Activated T-cell treated with anti-CD3 and anti-CD28 coated beads for 48 hours (primary cell): ENCODE data around the gene IP6K1.
"Not testable (repeated sequence)": the region's sequence is repeated elsewhere in the genome, so short reads cannot be mapped to it uniquely, and the experiment has no call there.

Experiments
- DNase-seq: peaks from one replicate; pipeline ENCODE4 v3.0.0-alpha.2; 2020; ENCODE audit warnings: low read depth

IP6K1 gene

DNA sequence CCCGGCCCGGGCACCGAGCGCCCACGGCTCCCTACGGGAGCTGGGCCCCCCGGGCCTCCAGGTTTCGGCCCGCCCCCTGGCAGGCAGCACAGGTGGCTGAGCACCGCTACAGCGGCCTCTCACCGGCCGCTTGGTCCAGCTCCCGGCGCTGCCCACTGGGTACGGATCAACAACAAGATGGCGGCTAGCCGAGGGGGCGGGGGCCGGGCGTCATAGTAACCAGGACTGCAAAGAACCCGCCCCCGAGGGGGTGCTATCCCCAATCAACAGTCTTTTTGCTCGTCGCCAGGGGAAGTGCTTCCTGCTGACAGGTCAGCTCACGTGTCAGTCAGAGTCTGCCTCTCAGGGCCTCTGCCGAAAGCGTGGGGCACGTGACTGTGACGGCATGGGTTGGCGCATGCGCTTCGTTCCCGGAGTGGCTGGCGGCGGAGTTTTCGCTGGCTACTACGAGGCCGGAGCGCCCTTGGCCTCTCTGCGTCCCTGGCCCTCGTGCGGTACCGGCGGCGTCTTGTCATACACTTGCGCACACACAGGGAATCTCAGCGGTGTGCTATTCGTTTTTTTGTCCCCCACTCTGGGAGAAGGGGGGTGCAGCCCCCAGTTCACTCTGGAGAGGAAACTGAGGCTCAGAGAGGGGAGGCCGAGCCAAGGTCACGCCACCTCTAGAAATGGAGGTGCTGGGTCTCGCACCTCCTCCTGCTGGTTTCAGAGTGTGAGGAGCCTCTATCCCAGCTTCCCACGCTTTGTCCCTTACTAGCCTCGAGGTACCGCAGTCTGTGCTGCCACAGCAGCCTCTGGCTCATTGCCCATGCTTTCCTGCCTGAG is at the start of gene IP6K1:
Gene IP6K1 (minus strand): TSS at position 186 of the 825 bp plus-strand sequence. CDS start 38,502 bp downstream, outside the sequence.
- DNase-seq: peak; percentile 98

DNA sequence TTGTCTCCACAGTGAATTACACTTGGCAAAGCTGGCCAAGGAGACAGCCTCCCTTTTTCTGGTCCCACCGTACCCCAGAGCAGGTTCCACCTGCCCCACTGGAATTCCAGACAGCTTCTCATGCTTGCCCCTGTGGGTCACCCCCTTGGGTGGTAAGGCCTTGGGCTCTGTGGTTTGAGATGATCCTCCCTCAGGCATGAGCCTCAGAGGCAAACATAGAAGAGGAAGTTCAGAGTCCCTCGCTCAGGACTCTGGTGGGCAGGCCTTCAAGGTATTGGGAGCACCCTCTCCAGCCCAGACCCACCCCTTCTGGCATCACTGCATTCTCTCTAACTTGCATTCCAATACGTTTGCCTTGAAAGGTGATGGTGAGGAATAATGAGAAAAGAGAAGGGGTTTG is 45.0 kb upstream of the IP6K1 start:
- DNase-seq: no peak

DNA sequence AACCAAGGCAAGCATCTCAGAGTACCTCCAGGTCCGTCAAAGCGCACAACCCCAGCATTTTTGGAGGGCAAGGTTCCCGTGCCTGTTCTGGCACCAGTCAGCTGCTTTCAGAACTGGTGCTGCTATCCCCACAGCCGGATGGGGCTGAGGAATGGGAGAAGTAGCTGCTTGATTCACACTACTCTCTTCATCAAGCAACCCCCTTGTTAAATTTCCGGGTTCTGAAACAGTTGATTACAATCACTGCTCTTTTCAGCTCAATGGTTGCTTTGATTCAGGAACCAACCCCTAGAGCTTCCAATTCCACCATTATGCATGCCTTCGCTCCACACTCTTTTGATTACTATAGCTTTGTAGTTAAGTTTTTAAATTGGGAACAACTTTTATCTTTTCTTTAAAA is 39.7 kb upstream of the IP6K1 start:
- no peak for DNase-seq

DNA sequence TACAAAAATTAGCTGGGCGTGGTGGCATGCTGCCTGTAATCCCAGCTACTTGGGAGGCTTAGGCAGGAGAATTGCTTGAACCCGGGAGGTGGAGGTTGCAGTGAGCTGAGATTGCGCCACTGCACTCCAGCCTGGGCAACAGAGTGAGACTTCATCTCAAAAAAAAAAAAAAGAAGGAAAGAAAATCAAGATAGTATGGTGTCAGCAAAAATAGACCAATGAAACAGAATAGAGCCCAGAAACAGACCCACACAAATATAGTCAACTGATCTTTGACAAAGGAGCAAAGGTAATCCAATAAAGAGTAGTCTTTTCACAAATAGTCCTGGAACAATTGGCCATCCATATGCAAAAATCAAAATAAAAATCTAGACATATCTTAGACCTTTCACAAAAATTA is 36.8 kb upstream of the IP6K1 start:
- DNase-seq: not testable (repeated sequence)

DNA sequence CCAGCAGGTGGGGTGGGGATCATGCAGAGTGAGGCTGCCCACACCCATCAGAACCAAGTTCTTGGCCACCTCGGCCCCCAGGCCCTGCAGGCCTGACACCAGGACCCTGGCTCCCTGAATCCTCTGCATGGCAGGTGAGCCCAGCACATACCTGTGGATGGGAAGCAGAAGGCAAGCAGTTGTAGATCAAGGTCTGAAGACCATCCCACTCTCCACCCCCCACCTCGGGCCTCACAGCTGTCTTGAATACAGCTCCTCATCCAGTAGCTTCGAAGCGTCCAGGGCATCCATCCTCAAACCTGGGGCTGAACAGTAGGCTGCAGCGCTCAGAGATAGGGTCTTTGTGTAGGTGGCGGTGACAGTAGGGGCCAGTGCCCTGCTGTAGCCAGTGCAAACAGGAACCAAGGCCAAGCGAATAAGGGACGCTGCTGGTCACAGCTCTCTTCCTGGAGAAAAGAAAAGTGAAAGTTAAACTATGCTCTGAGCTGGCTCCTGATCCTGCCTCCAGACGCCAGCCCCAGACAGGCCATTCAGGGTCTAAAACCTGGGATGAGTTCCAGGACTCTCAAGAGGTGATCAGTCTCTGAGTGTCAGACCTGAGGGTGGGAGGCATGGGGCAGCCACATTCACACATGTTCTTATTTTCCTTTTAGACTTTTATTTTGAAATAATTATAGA is 27.3 kb upstream of the IP6K1 start, which contains the start of gene UBA7:
Gene UBA7 (minus strand): TSS at position 457 of the 678 bp plus-strand sequence. CDS start 166 bp downstream, at position 291.
- peak; percentile 15 for DNase-seq

DNA sequence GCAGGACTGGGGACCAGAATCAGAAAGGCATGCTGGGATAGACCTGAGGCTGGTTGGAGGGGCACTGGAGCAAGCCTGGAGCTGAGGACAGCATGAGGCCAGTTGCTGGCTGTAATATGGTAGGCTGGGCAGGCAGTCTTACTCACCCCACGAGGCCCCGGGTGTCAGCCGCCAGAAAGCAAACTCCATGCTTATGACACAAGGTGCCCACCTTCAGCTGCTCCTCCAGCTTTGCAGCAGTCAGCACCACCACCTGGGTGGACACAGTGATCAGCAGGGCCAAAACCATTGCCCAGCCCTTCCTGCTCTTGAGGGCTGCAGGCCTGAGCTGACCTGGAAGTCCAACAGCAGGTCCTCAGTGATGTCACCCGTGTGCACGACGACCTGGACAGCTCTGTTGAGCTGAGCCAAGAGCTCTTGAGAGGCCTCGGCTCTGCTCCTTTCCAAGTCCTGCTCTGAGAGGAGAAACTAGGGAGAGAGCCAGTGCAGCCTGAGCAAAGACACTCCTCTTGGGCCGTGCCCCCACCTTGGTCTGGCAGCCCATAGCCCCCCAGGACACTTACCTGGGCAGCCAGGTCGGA is 26.7 kb upstream of the IP6K1 start:
- no peak for DNase-seq

DNA sequence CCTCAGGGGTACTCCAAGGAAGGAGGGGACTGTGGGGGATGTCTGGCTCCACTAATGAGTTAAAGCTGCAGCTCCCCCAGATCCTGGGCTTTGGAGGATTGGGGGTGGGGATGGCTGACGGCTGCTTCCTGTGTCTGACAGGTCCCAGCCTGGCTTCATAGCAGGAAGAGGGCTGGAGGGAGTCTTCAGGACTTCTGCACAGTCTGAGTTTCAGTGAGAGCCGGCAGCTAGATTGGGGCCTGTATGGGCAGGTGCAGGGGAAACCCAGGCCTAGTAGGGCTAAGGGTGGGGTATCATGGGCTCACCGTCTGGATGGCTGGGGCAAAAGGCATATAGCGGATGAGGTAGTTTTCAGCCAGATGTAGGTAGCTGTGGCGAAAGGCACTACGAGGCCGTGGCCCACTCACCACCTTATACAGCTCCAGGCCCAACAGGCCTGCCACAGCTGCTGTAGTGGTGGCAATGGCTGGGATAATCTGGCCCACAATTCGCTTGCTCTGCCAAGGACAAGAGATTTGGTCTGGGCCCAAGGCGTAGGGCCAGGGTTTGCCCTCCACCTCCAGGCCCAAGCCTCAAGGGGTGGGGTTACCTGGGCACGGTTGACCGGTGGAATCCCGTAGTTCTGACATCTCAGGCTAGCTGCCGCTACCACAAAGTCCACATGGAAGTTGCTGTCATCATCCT is 21.2 kb upstream of the IP6K1 start:
- no peak for DNase-seq

DNA sequence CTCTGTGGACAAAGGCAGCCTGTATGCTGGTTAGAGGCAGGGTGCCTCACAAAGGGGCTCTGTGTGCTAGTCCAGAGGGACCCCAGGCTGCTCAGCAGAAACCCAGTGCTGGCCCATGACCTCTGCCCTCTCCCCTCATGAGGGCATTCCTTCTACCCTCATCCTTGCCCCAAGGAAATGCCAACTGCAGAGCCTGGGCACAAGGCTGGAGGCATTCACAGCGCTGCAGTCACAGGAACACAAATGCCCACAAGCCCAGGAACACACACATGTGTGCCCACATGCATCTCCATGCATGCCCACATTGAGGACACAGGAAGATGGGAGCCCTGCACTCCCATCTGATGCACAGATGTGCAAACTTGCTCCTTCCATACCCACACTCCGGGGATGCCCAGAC is 20.5 kb upstream of the IP6K1 start:
- no peak for DNase-seq

DNA sequence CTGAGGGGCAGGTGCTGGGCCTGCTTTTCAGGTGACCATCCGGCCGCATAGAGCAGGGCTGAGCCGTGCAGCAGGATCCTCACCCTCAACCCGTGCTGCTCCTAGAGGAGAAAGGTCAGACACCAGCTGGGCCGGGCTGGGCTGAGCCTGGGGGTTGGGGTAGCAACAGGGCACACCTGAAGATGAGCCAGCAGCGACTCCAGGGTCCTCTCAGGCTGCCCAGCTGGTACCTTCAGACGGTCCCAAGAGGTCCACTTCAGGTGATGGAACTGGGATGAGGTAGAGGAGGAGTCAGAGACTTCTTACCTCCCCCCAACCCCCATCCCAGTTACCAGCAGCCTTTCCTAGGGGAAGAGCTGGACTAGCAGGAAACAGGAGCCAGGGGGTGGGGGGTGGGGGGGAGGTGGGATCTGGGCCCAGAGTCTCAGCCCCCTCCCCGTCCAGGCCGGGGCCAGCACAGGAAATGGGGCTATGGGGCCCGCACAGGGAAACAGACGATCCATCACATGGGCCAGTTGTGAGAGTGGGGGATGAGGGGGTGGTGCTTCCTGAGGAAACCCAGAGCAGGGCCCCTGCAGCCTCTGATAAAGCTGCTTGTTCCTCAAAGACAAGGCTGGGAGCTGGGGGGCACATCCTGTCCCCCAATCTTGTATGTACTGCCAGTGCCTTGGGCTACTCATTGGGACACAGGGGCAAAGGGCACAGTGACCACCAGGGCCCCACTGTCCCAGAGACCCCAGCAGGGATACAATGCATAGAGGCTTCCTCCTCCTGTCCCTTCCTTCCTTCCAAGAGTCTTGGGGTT is 19.8 kb upstream of the IP6K1 start:
- no peak for DNase-seq

DNA sequence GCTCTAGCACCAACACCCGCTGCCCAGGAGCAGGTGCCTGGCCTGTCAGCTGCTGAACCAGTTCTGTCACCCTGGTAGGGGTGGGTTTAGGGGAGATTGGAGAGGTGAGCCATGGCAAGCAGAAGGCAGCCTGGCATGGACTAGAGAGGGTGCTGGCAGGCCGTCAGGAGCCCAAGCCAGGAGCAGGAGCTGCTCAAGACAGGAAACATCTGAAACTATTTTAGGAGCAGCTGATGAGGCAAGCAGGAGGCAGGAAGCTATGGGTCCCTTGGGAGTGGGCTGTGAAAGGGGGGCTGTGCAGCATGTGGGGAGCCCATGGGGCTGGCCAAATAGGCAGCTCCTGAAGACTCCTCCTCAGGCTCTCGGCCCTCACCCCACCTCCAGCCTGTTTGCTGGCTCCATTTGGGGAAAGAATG is 19.0 kb upstream of the IP6K1 start:
- no peak for DNase-seq

DNA sequence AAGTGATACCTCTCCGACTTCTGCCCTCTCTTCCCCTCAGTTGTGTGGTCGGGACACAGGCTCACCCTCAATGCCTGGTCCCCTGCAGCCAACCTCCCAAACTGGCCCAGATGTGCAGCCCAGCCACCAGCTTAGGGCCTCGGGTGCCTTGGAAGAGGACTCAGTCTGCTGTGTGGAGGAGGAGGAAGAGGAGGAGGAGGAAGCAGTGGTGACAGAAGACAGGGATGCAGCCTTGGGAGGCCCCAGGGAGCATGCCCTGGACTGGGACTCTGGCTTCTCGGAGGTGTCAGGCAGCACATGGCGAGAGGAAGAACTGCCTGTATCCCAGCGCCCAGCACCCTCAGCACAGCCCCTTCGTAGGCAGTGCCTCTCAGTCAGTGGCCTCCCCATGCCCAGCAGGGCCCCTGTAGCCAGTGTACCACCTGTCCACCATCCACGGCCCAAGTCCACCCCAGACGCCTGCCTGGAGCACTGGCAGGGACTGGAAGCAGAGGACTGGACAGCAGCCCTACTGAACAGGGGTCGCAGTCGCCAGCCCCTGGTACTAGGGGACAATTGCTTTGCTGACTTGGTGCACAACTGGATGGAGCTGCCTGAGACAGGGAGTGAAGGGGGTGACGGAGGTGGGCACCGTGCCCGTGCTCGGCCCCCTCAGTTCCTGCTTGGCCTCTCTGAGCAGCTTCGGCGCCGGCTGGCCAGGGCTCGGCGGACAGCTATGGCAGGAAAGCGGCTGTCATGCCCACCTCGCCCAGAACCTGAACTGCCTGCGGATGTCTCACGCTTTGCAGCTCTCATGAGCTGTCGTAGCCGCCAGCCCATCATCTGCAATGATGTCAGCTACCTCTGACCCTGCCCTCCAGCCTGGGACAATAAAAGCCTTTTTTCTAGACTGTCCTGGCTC is 18.0 kb upstream of the IP6K1 start:
- DNase-seq: no peak

DNA sequence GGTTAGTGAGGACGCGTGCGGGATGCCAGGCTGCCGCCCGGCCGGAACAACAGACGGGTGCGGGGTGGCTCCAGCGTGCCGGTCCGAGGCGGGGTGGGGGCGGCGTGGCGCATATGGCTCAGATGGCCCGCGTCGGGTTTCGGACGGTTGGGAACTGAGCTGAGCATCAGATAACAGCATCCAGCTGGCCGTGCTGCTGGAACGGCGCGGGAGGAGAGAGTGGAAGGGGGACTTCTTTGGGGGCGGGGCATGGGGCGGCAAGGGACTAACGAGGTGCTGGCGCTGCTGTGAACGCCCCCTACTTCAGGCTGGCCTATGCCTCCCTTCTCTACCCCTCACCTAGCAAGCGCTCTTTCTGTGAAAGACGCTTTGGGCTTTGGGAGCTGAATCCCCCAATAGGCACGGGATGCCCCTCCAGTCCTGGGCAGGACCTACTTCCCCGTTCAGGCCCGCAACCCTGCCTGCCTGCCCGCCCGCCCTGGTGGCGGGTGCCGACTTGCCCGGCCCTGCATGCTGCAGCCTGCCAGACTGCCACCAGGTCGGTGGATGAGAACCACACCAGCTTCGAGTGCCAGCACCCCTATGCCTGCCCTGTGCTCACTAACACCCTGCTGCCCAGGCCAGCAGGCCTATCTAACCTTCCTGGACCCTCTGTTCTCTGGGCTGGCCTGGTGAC is 17.3 kb upstream of the IP6K1 start:
- DNase-seq: no peak

DNA sequence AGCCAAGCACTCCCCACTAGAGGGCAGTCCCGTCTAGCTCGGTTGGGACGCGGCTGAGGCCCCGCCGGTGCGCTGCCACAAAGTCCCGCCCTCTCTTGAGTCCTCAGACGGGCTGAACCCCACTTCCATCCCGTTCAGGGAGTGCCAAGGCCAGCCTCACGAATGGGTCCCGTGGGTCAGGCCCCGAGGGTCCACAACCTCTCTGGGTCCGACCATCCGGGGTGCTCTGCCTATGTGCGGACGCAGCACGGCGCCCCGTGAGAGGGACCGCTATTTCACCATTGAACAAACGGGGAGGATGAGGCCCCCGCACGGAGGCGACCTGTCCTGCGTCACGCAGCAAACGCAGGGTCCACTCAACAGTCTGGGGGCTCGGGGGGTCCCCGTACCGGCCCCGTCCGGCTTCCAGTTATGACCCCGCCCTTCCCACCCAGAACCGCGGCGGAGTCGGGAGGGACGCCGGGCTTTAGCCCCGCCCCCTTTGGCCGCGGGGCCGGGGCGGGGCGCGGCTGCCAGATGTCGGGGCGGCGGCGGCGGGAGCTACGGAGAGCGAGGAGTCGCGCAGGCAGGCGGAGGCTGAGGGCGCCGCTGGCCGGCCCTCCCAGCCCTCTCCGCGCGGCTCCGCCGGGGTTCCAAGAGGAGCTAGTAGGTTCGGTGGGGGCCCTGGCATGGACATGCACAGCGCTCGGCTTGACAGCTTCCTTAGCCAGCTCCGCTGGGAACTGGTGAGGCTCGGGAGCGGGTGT is 16.6 kb upstream of the IP6K1 start, which contains the start of gene INKA1:
Gene INKA1 (plus strand): TSS at position 543 of the 746 bp plus-strand sequence. CDS start 132 bp downstream, at position 675.
- DNase-seq: peak; percentile 83

DNA sequence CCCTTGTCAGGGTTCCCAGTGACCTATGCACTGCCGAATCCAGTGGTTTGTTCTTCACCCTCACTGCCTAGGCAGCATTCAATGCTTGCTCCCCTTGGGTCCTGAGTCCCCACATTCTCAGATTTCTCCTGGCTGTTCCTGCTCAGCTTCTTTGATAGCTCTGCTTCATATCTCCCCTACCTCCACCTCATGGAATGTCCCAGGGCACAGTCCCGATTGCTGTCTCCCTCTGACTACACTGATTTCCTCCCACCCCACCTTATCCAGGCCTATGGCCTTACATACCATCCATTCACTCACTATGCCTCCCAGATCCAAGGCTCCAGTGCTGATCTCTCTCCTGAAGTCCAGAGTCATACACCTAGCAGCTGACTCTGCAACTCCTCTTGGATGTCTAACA is 14.8 kb upstream of the IP6K1 start:
- DNase-seq: no peak

DNA sequence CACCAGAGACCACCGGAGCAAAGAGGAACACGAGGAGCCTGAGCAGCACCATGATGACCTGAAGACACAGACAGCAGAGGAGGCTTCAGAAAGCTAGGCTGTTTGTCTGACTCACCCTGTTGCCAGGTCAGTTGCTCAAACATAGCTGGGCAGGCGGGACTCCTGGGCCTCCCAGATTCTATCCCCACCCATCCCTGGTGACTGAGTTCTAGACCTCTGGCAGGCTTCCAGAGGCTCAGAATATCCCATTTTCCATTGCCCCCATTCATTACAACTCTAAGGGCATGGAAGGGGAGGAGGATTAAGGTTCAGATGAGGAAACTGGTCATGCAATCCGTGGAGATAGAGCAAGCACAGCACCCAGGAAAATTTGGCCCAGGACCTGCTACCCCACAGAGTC is 13.4 kb upstream of the IP6K1 start, which contains the start of gene CDHR4:
Gene CDHR4 (minus strand): TSS at position 113 of the 400 bp plus-strand sequence. CDS start 61 bp downstream, at position 52.
- DNase-seq: no peak

DNA sequence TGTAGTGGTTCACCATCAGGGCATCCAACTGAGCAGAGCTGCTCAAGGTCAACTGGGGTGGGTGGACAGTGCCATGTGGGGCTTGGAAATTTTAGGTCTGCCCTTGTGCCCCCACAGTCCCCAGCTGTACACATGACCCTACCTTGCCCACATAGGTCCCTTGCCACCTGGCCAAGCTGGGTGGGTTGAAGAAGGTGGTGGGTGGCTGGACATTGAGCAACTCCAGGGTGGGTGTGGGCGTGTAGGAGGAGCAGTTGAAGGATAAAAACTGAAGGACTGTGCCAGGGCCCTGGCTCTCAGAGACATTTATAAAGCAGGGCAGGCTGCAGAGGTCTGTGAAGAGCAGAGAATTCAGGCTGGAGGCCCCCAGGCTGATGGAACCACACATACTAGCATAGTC is 12.8 kb upstream of the IP6K1 start:
- DNase-seq: no peak

DNA sequence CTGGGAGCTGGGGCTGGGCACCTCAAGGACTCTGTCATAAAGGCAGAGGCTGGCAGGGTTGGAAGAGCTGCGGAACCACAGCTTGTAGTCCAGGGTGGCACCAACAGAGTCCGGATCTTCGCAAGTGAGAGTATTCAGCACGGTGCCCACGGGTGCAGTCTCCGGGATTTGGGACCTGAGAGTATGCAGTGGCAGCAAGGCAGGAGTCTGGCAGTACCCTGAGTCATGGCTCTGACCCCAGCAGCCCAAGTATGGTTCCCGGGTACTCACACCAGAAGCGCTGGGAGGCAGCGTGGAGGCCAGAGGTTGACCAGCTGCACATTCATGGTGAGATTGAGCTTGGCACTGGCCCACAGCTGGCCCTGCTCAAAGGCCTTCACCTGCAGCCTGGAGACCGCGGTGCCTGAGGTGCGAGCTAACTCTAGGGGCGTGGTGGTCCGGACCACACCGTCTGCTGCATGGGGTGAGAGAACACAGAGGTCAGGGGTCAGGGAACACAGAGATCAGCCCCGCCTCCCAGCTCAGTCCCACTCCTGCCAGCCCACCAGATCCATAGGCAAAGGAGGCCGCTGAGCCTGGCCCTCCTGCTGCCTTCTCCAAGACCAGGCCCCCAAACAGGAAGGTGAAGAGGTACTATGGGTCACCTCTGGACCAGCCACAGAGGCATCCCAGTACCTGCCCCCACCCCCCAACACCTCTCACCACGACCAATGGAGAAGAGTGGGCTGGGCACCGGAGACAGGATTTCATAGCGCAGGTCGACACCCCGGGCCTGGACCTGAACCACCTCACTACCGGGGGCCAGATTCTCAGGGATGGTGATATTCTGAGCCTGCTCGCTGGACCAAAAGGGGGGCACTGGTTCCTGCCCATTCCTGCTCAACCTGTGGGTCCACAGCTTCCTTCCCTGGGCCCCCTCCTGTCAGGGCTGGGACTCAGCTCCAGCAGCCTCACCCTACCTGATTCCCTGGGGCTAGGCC is 8.9 kb upstream of the IP6K1 start:
- no peak for DNase-seq

DNA sequence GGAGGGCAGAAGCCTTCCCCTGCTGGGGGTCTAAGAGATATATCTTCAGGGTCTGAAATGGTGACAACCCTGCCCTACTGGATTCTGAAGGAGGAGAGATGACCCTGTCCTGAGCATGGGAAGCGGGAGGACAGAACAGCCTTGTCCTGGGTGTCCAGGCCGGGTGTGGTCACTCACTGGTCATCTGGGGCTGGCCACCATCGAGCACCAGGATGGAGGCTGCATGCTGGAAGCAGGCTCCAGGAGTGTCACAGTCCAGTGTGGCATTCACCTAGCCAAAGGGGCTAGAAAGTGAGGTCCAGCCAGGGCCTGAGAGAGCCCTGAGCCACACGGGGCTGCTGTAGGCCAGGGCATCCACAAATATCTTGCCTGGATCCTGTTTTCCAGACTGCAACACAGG is 8.1 kb upstream of the IP6K1 start:
- no peak for DNase-seq
